HG02981 (cell line): Measurements from ENCODE around the gene SLC8A3.
"Not testable (repeated sequence)": the region's sequence is repeated elsewhere in the genome, so short reads cannot be mapped to it uniquely, and the experiment has no call there.

Source experiments
- ATAC-seq: cut with Tn5 transposase; IDR thresholded peaks from one replicate; pipeline ENCODE4 v1.9.1; 2021; ENCODE audit warnings: mild to moderate bottlenecking, moderate library complexity; ENCODE audit not compliant: unreplicated experiment

SLC8A3 gene, protein sequence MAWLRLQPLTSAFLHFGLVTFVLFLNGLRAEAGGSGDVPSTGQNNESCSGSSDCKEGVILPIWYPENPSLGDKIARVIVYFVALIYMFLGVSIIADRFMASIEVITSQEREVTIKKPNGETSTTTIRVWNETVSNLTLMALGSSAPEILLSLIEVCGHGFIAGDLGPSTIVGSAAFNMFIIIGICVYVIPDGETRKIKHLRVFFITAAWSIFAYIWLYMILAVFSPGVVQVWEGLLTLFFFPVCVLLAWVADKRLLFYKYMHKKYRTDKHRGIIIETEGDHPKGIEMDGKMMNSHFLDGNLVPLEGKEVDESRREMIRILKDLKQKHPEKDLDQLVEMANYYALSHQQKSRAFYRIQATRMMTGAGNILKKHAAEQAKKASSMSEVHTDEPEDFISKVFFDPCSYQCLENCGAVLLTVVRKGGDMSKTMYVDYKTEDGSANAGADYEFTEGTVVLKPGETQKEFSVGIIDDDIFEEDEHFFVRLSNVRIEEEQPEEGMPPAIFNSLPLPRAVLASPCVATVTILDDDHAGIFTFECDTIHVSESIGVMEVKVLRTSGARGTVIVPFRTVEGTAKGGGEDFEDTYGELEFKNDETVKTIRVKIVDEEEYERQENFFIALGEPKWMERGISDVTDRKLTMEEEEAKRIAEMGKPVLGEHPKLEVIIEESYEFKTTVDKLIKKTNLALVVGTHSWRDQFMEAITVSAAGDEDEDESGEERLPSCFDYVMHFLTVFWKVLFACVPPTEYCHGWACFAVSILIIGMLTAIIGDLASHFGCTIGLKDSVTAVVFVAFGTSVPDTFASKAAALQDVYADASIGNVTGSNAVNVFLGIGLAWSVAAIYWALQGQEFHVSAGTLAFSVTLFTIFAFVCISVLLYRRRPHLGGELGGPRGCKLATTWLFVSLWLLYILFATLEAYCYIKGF

DNA sequence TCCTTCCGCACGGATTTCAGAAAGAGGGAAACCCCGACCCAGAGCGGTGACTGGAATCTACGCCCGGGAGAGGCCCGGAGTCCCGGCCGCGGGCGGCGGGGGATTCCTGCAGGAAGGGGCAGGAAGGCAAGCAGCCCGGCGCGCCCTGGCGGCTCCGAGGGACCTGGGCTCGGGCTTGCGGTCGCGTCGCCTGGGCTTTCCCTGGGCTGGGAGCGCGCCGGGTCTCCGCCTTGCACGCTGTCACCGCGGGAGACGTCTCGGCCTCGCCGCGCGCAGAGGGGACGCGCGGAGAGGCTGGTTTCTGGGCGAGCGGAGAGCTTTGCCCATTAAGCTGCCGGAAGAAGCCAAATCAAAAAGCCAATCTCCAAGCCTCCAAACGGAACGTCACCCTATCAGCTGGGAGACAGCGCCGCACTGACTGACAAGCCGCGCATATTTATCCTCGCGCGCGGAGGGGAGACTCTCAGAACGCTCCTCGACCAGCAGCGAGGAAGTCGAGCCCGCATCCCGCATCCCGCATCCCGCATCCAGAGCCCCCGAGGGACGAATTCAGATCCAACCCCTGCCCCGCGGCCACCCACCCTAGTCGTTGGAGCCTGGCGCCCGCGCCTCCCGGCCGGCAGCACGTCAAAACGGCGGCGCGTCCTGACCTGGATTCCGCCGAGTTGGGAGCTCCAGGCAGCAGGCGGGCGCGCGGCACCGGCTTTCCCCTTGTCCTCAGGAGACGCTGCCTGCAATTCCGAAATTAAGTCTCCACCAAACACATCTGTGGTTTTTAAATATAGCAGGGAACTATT lies at the start of gene SLC8A3:
TSS of gene SLC8A3 (minus strand) at position 293 of the 797 bp plus-strand sequence. CDS start 20,529 bp downstream, outside the sequence.
- ATAC-seq, result no peak

DNA sequence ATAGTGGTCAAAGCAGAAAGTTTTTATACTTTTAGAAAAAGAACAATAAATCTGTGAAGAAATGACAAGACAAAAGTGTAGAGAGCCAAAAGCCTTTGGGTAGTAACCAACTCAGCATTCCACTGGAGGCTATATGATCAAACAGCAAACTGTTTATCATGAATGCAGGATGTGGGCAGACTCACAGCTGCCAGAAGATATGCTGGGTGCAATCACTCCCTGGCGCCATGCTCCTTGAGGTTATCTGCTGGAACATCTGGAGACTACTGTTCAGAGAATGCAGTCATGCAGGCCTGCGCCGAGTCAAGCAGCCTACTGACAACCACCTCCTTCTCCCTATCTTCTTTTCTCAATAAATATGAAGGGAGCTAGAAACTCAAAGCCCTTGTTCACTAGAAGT lies 49.0 kb upstream of the SLC8A3 start:
- no peak for ATAC-seq

DNA sequence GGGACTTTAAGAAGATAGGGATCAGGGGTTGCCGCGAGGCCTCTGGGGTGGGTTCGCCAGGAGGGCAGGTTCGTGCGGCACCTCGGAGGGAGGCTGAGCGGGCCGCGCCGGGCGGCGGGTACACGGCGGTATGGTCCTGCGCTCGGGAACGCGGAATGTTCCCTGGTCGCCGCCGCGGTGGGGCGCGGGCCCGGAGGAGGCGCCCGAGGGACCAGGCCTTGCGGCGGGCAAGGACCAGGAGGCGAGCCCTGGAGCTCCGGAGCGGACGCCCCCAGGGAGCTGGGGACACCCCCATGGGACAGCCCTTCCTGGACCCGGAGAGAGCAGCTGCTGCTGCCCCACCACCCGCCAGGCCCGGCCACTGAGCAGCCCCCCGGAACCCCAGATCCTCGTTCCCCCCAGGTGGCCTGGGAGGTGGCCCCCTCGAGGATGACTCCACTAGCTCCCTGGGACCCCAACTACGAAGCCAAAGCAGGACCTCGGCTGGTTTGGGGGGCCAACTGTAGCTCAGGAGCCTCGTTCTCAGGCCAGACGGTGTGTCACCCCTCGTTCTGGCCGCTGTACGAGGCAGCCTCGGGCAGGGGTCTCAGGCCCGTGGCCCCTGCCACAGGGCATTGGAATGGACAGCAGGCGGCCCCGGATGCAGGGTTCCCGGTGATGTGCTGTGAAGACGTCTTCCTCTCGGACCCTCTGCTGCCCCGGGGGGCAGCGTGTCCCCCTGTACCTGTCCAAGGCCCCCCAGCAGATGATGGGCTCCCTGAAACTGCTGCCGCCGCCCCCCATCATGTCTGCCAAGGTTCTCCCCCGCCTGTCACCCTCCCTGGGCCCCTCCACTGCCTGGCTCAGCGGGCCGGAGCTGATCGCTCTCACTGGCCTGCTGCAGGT lies 45.6 kb upstream of the SLC8A3 start:
- no peak for ATAC-seq

DNA sequence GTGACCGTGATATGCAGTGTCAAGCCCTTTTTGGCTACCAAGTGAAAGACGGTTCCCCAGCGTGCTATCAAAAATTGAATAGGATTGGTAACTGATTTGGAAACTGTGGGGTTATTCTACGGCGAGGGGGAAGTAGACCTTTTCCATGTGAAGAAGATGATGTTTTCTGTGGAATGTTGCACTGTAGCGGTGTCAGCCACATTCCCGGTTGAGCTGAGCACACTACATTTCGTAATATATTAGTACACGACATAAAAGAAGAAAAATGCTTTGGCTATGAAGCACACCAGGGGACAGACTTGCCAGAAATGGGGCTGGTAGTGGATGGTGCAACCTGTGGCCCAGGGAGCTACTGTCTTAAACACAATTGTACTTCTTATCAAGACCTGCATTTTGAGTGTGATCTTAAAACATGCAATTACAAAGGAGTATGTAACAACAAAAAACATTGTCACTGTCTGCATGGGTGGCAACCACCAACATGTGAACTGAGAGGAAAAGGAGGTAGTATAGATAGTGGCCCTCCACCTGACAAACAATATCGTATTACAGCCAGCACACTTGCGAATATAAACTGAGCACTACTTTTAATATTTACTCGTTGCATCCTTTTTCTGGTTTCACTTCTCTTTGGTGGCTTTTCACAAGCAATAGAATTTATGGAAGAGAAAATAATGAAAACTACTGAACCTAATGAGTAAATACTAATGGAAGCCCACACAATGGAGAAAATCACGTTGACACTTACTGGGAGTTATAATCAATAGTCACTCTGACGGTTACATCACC lies 43.2 kb upstream of the SLC8A3 start:
- not testable (repeated sequence) for ATAC-seq

DNA sequence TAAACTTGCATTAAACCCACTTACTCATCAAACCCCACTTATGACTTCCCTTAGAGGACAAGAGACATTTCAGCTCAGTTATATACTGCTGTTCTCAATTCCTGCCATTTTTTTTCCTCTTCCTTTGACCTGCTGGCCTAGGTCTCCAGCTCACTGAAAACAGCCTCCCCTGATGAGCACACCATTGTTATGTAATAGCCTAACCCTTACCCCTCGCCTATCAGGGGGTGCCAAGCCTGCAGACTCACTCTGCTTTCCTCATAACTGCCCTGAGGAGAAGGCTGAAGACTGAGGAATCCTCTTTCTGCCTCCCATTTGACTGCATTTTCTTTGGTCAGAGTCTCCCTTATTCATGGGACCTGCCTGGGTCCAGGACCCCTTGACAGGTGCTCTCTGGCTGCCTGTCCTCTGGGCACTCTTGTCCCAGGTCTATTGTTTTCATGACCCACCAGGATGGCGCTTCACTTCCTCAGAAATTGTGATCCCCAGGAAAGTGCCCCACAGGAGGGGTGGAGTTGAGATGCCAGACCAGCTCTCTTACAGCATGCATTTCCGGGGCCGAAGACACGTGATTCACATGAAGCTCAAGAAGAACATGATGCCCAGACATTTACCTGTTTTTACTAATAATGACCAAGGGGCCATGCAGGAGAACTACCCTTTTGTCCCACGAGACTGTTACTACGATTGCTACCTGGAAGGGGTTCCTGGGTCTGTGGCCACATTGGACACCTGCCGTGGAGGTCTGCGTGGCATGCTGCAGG lies 41.3 kb upstream of the SLC8A3 start:
- not testable (repeated sequence) for ATAC-seq

DNA sequence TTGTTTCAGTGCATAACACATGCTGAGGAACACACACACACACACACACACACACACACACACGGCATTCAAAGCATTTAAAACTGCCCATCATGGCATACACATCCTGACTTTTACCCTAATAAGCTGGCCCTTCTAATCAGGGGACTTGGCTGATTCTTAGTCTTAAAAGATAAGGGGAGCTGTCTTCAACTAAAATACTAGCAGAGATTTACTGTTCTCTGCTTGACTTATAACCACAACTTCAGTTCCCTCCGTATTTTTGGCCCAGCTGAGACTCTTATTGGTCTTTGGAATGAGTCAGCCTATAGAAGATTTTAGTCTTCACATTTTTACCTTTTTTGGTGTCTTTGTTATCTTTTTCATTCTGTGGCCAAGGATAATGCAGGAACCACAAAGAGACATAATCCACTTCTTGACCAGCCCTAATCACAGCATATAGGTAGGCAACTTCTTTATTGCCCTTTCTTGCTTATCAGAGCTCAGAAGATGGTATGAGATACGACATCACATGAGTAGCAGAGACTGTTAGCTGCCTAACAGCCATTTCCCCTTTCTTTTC lies 25.1 kb upstream of the SLC8A3 start:
- no peak for ATAC-seq

DNA sequence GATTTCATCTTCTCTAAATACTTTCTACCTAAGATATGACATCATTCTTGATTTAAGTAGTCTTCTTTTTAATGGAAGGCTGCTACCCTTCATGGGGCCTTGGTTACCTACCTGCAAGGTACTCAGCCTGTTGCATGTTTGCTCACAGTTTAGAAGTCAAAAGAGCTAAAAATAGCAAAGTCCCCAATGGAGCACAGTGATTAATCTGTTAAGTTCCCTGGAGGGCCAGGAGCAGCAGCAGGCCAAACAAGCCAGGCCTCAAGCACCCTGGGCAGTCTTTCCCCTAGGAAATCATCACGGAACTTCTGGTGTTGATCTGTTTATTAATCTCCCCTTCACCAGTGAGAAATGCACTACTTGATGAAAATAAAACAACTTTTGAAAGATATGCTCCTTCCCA lies 24.0 kb upstream of the SLC8A3 start:
- no peak for ATAC-seq

DNA sequence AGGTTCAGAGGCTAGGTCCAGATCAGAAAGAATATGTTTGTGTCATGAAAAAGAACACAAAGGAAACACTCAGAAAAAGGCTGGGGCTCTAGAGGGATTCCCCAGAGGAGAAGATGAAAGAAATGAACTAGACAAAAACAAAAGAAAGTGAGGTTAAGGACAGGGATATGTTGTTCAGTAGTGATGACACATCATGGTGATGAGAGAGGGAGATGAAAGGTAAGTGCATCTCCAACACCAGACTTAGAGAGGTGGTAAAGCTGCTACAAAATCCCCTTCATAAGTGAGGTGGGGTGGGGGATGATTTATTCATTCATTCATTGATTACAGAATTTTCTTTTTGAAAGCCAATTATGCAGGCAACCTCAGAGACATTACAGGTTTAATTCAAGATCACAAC lies 19.6 kb upstream of the SLC8A3 start:
- ATAC-seq, result no peak

DNA sequence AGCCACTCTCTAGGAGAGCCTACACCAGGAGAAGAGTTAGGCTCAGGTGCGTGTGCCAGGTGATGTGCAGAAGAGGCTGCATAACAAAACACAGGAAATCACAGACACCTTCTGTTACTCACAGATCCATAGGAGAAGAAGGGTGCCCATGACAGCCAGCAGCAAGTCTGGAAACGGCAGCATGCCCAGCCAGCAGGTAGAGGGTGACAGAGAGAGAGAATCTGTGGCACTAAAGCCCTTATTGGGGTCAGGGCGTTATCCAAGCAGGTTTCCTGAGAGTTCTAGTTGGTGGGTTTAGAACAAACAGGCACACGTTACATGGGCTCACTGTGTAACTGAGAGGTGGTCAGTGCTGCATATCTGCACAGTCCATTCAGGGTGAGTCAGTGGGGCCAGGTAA lies 14.9 kb upstream of the SLC8A3 start:
- ATAC-seq, result no peak

DNA sequence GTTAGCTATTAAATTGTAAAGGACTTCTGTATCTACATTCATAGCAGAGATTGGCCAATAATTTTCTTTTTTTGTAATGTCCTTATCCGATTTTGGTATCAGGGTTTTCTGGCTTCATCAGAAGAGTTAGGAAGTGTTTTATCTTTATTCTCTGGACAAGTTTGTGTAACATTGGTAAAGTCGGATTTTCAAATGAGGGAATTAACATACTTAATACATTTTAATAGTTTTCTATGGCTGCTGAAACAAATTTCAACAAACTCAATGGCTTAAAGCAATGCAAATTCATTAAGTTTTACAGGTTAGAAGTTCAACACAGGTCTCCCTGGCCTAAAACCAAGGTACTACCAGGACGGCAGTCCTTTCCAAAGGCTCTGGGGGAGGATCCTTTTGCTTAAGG lies 13.2 kb upstream of the SLC8A3 start:
- ATAC-seq, result no peak

DNA sequence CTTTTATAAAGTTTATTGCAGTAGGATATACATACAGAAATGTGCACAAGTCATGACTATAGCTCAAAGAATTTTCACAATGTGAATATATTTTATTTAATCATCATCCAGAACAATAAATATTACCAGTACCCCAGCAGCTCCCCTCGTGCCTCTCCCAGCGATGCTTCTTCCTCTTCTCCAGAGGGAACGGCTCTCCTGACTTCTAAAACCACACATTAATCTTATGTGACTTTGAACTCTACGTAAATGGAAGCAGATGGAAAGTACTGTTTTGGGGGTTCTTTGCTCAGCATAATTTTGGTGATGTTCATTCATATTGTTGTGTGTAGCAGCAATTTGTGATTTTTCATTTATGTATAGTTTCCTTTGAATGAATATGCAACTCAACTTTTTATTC lies 4.6 kb upstream of the SLC8A3 start:
- no peak for ATAC-seq

DNA sequence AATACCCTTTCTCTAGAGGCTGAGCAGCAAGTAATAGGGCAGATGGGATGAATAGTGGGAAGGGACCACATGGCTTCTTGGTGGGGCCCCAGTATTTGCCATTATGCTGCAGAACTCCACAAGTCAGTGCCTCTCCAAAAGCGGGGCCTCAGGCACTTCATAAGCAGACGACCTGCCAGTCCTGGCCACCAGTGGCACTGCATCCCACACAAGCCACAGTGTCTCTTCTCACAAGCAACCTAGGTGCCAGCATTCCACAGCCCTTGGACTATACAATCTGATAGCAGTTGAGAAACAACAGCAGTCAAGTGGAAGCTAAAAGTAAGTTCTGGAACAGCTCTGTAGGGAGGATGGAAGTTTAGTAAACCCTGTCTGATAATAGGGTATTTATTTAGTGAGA lies 4.2 kb upstream of the SLC8A3 start:
- ATAC-seq, result no peak

DNA sequence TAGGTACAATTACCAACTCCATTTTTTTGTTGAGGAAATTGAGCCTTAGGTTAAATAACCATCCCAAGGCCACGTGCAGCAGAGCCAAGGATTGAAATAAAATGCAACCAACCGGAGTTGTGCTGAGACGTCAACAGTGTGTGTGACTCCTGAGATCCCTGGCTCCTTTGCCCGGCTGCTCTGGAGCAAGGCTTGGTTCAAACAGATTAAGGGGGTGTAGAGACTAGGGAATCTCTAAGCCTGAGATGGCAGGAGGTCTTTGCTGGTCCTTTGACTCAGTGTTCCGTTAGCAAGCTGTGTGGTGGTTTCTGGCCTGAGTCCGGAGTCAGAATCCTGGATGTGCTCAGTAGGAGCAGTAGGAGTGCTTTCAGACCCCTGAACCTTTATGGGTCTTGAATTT lies 1.4 kb upstream of the SLC8A3 start:
- ATAC-seq, result no peak

DNA sequence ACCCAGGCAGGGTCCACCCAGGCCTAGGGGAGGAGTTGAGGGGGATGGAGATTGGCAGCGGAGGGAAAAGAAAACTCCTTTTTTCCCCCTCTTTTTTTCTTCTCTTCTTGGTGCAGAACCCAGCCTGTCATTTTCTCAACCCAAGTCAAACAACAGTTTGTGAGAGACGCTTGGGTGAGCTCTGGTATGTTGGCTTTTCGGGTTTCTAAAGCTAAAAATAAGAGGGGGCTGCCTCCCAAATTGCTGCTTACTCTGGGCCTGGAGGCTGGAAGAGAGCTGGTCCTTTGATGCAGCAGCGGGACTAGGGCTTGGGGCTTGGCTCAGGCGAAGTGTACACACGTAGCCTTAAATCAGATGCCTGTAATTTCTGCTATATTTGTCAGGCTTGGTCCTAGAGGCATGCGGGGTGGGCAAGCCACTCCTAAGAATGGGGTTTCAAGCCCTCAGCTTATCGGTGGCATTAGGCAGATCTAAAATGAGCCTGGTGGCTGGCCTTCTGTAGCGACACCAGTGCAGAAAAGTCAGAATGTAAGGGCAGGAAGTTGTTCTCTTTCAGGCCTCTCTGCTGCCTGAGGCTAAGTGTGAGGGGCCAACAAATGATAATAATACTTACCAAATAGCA lies 816 bp upstream of the SLC8A3 start:
- ATAC-seq, result no peak

DNA sequence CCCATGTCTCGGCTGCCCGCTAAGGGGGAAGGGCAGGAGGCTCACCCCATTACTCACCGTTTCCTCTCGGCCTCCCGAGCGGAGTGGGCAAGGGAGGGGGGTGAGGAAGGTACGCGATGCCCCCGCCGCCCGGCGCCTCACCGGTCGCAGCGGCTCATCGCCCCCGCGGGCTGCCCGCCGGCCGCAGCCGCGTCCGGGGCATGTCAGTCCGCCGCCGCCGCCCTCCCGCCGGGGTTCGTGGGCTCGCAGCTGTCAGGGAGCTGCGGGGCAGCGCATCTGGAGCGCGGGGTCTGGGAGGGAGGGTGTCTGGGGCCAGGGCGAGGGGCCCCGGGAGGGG lies 461 bp downstream of the SLC8A3 start:
- ATAC-seq, result no peak

DNA sequence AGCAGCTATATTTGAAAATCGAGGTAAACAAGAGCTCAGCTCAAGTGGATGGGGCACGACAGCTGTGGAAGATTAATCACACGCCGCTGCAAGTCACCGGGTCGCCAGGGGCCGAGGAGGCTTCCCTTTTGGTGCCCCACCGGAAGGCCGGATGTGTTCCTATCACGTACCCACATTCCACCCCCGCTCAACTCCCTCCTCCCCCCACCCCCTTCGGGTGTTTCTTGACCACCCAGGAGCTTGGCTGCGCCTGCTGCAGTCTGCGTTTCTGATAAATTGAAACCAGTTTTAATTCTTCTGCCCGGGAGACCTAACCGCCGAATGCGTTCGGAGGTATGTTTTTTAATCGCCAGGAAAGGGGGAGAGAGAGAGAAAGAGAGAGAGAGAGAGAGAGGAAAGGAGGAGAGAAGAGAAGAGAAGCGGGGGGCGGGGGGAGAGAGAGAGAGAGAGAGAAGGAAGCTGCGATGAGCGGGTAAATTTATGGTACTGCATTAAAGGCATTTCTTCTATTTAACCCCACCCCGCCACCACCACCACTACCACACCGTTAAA lies 1.8 kb downstream of the SLC8A3 start:
- ATAC-seq, result no peak

DNA sequence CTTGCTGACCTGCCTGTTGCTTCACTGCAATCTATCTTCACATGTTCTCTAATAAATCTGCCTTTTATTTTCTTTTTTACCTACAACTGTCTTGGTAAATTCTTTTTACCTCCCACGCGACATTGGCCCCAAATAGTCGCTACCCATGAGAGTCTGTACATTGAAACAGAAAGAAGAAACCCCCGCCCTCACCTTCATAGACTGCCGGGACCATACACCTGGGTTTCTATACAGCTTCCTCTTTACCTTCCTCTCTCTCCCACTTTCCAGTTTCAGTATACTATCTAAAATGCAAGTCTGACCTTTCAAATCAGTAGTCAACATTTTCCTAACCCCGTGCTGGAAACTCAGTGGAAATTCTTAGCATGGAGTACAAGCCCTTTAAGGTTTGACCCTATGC lies 4.8 kb downstream of the SLC8A3 start:
- no peak for ATAC-seq

DNA sequence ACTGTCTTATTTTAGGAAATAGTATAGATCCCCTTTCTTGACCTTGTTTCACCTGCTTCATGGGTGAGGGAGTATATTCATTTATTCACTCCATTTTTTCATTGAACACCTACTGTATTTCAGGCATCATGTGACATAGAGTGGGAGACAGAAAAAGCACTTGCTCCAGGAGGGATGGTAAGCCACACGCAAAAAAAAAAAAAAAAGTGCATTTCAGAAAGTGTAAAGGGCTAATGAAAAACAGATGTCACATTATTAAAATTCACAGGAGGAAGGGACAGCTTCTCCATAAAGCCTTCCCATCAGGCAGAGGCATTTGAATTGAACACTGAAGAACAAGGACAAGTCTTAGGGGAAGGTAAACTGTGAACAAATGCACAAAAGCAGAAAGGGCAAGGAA lies 7.5 kb downstream of the SLC8A3 start:
- no peak for ATAC-seq
